Central memory CD8-positive, alpha-beta T cell (primary cell): ENCODE measurements around the gene SCD5.
A peak's percentile ranks its signal among the peaks of the same experiment; 100 is the strongest.
"Not testable (repeated sequence)": the region's sequence is repeated elsewhere in the genome, so short reads cannot be mapped to it uniquely, and the experiment has no call there.

ENCODE experiments used
- ATAC-seq: fragments of 150-1000 bp; cut with Tn5 transposase; replicated peaks from 2 replicates; pipeline ENCODE4 v1.10.0; 2022; ENCODE audit warnings: mild to moderate bottlenecking, moderate FRiP score, moderate number of reproducible peaks; ENCODE audit not compliant: poor library complexity, severe bottlenecking; ENCODE audit errors: extremely low read depth
- DNase-seq, 2 donors: peaks; one replicate each; pipeline ENCODE4 v3.0.0; 2021; ENCODE audit warnings: low spot score in 2 of 2
- H3K27ac Mint-ChIP-seq: one replicate; pipeline ENCODE4 v1.8.0; 2022; ENCODE audit warnings: low read depth, mild to moderate bottlenecking, moderate library complexity, mixed read lengths
- H3K27me3 Mint-ChIP-seq: one replicate; pipeline ENCODE4 v1.8.0; 2022; ENCODE audit warnings: mixed read lengths
- H3K36me3 Mint-ChIP-seq: one replicate; pipeline ENCODE4 v1.8.0; 2022; ENCODE audit warnings: mild to moderate bottlenecking, moderate library complexity, mixed read lengths; ENCODE audit not compliant: insufficient read depth
- H3K4me1 Mint-ChIP-seq: one replicate; pipeline ENCODE4 v1.8.0; 2022; ENCODE audit warnings: mixed read lengths
- H3K4me3 Mint-ChIP-seq: one replicate; pipeline ENCODE4 v1.8.0; 2022; ENCODE audit warnings: mild to moderate bottlenecking, moderate library complexity, mixed read lengths
- H3K9me3 Mint-ChIP-seq: one replicate; pipeline ENCODE4 v1.8.0; 2022; ENCODE audit warnings: mixed read lengths

The SCD5 gene

DNA sequence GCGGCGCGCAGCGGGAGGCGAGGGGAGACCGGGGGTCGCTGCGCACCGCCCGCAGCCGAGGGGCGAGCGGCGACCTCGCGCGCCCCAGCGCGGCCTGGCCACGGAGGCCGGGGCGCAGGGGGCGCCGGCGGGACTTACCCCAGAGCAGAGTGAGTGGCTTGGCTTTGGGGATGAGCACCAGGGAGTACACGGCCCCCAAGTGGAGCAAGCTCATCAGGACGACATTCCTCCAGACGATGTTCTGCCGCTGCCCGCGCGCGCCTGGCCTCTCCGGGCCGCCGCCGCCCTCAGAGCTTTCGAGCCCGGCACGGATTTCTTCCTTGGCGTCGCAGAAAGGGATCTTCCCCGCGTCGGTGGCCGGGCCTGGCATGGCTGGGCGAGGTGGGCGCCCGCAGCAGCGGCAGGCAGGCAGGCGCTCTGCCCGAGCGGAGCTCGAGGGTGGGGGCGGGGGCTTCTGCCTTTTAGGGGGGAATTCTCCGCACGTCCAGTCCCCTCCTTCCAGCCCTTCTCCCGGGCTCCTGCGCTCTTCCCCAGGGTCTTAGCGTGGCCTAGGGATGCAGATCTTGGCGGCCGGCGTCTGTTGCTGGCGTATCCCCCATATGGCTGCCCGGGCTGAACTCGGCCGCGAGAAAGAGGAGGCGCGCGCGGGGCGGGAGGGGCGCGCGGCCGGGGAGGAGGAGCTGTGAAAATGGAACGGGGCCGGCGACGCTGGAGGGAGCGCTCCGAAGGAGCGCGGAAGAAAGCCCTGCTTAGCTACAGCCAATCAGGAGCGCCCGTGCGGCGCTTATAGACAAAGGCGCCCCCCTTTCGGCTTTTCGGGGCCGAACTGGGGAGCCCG is at the start of gene SCD5:
TSS of gene SCD5 (minus strand) at position 629 of the 838 bp plus-strand sequence. CDS start at position 370, 259 bp downstream.
- peak within 1 kb of the TSS; percentile 86 for H3K4me3 Mint-ChIP-seq
- ATAC-seq: peak; percentile 90
- DNase-seq: peak; percentile 21 to 30
- peak within 1 kb of the TSS; percentile 78 for H3K27ac Mint-ChIP-seq
- no peaks in the 10 kb centered on the region for H3K9me3 Mint-ChIP-seq
- peaks cover 8% of the 10 kb centered on the region for H3K36me3 Mint-ChIP-seq
- H3K4me1 Mint-ChIP-seq: peaks cover 20% of the 10 kb centered on the region
- H3K27me3 Mint-ChIP-seq: no peaks in the 10 kb centered on the region

DNA sequence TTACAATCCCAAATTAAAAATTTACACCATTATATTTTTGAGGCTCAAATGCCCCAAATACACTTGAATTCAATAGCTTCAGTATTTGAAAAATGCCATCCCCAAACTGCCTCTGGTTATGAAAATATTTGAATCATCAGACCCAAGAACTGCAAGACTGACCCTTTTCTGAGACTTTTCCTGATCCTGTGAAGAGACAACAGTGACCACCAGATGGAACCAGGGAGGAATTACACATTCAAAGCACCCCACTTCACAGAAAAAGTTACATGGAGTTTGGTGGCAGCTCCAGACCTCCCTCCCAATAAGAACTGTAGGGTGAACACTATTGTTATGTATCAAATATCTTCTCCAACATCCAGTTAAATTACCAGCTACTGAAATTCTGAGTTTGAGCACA is 44.0 kb upstream of the SCD5 start:
- Mint-ChIP-seq H3K27ac (no peak overlapping the region), H3K27me3 (no peaks in the 10 kb centered on the region), H3K36me3 (peaks cover 59% of the 10 kb centered on the region), H3K9me3 (no peaks in the 10 kb centered on the region), H3K4me3 (no peak overlapping the region), H3K4me1 (no peaks in the 10 kb centered on the region)
- DNase-seq (no peak), ATAC-seq (no peak)

DNA sequence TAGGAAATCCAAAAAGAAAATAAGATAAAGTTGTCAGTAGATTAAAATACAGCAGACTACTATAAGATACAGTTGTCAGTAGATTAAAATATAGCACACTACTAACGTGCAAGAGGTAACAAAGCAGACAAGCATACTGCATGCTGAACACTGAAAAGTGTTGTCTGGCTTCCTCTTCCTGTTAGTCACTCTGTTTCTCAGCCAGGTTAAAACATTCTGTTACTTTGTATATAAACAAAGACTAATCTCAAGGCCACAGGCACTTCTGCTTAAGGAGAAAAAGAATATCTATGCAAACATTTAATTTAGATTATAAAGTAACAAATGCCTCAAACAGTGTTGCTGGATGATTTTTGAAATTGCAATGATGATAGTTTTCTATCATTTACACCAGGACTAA is 41.0 kb upstream of the SCD5 start:
- Mint-ChIP-seq H3K9me3 (no peaks in the 10 kb centered on the region), H3K27ac (no peak overlapping the region), H3K4me3 (no peak overlapping the region), H3K36me3 (peaks cover 50% of the 10 kb centered on the region), H3K4me1 (no peaks in the 10 kb centered on the region), H3K27me3 (no peaks in the 10 kb centered on the region)
- ATAC-seq (no peak), DNase-seq (no peak)

DNA sequence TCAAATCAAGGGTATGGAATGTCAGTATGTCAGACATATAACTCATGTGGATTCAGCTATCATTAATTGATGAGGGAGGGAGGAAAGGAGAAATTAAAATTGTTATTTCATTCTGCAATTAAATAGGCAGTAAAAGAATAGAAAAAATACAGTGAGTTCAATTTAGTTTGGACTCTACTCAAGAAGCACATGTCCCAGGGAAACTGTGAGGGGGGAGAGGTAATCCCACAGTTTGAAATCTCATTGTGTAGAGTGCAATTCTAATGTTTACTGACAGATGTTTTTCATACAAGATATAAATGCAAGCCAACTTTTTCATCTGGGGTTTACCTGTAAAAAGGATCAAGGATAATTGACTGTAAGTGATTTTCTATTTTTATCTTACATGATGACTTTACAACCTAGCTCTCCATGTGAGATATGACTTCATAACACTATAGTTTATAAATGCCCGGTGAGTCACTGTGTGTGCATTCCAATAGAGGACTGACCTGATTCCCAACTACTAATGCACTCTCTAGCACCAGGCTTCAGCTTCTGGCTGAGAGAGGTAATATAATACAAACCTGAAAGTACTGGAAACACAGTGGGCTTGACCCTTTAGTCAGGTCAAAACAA is 35.2 kb upstream of the SCD5 start:
- no peaks in the 10 kb centered on the region for H3K9me3 Mint-ChIP-seq
- no peaks in the 10 kb centered on the region for H3K27me3 Mint-ChIP-seq
- H3K4me3 Mint-ChIP-seq: no peak overlapping the region
- no peak overlapping the region for H3K27ac Mint-ChIP-seq
- peaks cover 21% of the 10 kb centered on the region for H3K36me3 Mint-ChIP-seq
- H3K4me1 Mint-ChIP-seq: no peaks in the 10 kb centered on the region
- no peak for ATAC-seq
- DNase-seq: no peak

DNA sequence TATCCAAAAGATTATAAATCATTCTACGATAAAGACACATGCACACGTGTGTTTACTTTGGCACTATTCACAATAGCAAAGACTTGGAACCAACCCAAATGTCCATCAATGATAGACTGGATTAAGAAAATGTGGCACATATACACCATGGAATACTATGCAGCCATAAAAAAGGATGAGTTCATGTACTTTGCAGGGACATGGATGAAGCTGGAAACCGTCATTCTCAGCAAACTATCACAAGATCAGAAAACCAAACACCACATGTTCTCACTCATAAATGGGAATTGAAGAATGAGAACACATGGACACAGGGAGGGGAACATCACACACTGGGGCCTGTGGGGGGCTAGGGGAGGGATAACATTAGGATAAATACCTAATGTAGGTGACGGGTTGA is 34.5 kb upstream of the SCD5 start:
- H3K27me3 Mint-ChIP-seq, H3K27ac Mint-ChIP-seq, H3K4me3 Mint-ChIP-seq, DNase-seq, H3K9me3 Mint-ChIP-seq, H3K4me1 Mint-ChIP-seq, ATAC-seq: not testable (repeated sequence)
- peaks cover 21% of the 10 kb centered on the region for H3K36me3 Mint-ChIP-seq

DNA sequence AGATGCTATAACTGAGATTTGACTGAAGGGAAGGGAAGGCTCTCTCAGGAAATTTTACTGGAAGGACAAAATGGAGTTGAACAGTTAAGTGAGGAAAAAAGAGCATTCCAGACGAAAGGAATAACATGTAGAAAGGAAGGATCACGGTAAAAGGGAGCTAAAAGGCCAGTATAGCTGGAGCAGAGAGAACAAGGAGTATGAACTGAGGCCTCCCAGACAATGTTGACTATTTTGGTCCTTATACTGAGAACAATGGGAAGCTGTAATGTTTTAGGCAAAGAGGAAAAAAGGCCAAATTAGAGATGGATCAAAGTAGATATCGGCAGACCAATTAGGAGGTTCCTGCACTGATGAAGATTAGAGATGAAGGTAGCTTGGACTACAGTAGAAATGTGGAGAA is 26.8 kb upstream of the SCD5 start:
- no peaks in the 10 kb centered on the region for H3K9me3 Mint-ChIP-seq
- ATAC-seq (no peak), DNase-seq (no peak)
- H3K36me3 Mint-ChIP-seq: peaks cover 61% of the 10 kb centered on the region
- H3K4me1 Mint-ChIP-seq: peaks cover 5% of the 10 kb centered on the region
- H3K4me3 Mint-ChIP-seq: no peak overlapping the region
- no peaks in the 10 kb centered on the region for H3K27me3 Mint-ChIP-seq
- peak overlapping the region; percentile 63 for H3K27ac Mint-ChIP-seq

DNA sequence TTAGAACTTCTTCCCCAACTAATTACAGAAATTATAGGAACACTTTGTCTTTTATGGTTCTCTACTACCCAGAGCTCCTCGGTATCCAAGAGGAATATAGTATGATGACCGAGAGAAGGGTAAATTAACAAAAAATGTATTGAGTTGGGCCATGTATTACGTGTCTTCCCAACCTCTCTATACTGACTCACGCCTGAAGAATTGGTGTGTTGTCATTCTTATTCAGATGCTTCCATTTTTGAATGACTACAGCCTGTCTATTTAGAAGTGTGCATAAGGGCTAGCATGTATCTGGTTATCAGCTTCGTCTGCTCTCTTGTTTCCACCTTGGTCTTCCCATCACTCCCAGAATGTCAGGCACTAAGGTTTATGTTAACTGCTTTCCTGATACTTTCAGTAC is 24.5 kb upstream of the SCD5 start:
- no peak for ATAC-seq
- Mint-ChIP-seq H3K4me1 (peaks cover 5% of the 10 kb centered on the region), H3K4me3 (no peak overlapping the region), H3K27ac (no peak overlapping the region), H3K36me3 (peaks cover 73% of the 10 kb centered on the region), H3K9me3 (no peaks in the 10 kb centered on the region), H3K27me3 (no peaks in the 10 kb centered on the region)
- DNase-seq: no peak

DNA sequence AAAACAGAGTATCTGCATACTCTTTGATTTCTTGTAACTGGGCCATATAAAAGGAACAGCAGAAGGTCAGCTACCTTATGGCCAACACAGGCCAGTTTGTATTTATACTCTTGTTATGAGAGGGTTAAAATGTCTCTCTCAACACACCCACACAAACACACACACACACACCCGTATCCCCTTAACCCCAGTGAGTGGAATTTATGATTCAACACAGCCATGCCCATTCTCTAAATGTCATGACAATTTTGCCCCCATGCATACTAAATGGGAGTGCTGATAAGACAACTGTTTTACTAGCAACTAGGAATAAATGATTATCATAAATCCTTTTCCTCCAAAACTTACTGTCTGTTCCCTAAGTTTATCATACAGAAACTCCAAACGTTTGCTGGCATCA is 22.1 kb upstream of the SCD5 start:
- Mint-ChIP-seq H3K27ac (no peak overlapping the region), H3K9me3 (no peaks in the 10 kb centered on the region), H3K27me3 (no peaks in the 10 kb centered on the region), H3K4me3 (no peak overlapping the region), H3K36me3 (peaks cover 62% of the 10 kb centered on the region), H3K4me1 (peaks cover 4% of the 10 kb centered on the region)
- ATAC-seq (no peak), DNase-seq (no peak)

DNA sequence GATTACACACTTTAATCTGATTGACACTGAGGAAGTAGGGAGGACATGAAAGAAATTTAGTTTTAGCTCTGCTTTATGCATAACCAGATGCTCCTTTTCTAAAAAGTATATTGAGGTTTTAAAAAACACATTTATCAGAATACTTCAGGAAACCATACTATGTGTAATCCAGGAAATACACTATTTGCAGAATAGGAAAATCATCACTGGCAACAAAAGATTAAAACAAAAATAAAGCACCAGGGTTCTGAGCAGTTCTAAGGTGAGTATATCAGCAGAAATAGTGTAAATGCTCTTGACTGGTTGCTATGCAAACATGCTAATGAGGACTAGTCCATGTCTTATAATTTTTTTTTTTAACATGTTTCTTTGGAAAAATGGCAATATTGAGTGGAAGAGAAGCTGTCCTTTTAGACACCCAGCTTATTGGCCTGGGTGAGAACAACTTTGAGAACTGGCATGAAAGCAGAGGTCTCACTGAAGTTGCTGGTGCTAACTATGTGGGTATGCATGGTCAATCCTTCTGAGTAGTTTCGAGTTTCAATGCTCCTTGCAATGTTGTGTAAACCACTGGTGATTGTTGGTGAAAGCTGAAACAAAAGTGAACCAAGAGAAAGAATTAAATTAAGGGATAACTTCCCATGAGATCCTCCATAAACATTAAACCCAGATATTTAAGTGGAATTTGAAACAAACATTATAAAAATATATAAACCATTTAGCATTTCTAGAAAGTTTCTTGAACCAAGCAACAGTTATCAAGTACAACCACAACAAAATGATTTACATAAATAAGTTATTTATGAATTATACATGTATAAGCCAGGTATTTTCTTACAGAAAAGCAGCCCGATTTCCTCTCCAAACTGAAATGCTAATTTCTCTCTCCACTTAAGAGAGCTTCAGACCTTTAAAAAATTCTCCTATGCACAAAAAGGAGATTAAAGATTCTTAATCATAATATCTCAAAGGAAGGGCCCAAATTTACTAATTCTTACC is 20.4 kb upstream of the SCD5 start:
- Mint-ChIP-seq H3K4me1 (no peaks in the 10 kb centered on the region), H3K27me3 (no peaks in the 10 kb centered on the region), H3K27ac (no peak overlapping the region), H3K4me3 (no peak overlapping the region), H3K9me3 (no peaks in the 10 kb centered on the region), H3K36me3 (peaks cover 48% of the 10 kb centered on the region)
- DNase-seq (no peak), ATAC-seq (no peak)

DNA sequence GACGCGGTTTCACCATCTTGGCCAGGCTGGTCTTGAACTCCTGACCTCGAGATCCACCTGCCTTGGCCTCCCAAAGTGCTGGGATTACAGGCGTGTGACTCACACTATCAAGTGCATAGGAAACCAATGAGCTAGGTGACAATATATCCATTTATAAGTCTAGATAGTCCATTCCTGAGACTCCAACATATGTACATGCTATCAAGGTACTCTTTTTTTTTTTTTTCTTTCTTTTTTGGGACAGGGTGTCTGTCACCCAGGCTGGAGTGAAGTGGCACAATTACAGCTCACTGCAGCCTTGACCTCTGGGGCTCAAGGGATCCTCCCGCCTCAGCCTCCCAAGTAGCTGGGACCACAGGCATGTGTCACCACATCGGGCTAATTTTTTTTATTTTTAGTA is 18.3 kb upstream of the SCD5 start:
- not testable (repeated sequence) for DNase-seq, H3K27ac Mint-ChIP-seq, H3K27me3 Mint-ChIP-seq, ATAC-seq, H3K4me1 Mint-ChIP-seq, H3K9me3 Mint-ChIP-seq, H3K4me3 Mint-ChIP-seq
- H3K36me3 Mint-ChIP-seq: peaks cover 34% of the 10 kb centered on the region

DNA sequence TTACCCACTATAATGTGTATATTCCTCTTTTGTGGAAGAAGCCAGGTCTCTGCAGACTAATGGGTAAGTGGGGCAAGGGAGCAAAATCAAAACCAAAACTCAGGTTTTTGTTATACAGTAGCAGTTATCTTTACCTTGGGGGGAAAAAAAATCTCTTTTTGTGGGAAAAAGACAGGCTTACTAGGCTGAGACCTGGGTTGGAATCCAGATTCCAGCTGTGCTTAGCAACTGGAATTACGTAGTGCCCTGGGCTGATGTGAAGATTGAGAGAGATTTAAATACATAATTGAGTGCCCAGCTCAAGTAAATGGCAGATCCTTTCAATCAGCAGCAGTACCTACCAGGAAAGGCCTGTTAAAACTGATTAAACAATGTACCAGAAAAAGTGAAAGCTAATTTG is 15.4 kb upstream of the SCD5 start:
- DNase-seq (no peak), ATAC-seq (no peak)
- H3K4me1 Mint-ChIP-seq: no peaks in the 10 kb centered on the region
- H3K27me3 Mint-ChIP-seq: no peaks in the 10 kb centered on the region
- no peaks in the 10 kb centered on the region for H3K9me3 Mint-ChIP-seq
- H3K27ac Mint-ChIP-seq: no peak overlapping the region
- peaks cover 14% of the 10 kb centered on the region for H3K36me3 Mint-ChIP-seq
- H3K4me3 Mint-ChIP-seq: no peak overlapping the region

DNA sequence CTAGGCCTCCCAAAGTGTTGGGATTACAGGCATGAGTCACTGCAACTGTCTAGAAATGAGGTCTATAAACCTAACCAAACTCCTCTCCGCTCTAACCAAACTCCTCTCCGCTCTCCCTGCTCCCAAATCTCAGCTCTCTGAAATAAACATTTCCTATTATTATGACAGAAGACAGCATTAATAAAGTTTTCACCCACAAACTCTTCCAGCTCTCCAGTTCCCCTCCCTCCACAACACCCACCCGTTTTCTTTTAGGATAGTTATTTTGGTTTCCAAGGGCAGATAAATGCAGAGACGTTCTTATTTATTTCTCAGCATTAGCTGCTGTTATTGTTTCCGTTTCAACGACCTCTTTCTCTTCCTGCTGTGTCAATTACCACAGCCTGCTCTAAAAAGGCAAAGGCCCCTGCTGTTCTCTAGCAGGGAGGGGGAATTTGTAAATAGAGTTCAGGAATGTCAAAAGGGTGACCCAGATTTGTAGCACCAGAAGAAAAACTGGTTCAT is 13.3 kb upstream of the SCD5 start:
- Mint-ChIP-seq H3K9me3 (no peaks in the 10 kb centered on the region), H3K4me1 (no peaks in the 10 kb centered on the region), H3K27me3 (no peaks in the 10 kb centered on the region), H3K36me3 (peaks cover under 1% of the 10 kb centered on the region), H3K4me3 (no peak overlapping the region), H3K27ac (no peak overlapping the region)
- DNase-seq: no peak
- no peak for ATAC-seq
